AG04450 (cell line): ENCODE measurements around the gene ACOT7. TPM values are rescaled to one million over a fixed set of nuclear protein-coding genes. Genes with fewer than 3 reads are reported as not detected.

Experiments
- CTCF ChIA-PET: fragments of 300-600, 350-600 bp; formaldehyde crosslinking; extraction: SDS; loops from one replicate; lab custom pipeline; 2022; ENCODE audit warnings: antibody characterized with exemption, inconsistent platforms; lab: Charles Lee
- POLR2A ChIA-PET: fragments of 350-600 bp; formaldehyde crosslinking; extraction: SDS; loops from one replicate; lab custom pipeline; 2021; ENCODE audit warnings: antibody characterized with exemption, inconsistent platforms; lab: Yijun Ruan, JAX
- DNase-seq: peaks from one replicate; pipeline ENCODE4 v3.0.0-alpha.2; 2011; ENCODE audit warnings: low read depth, low spot score
- H3K27ac ChIP-seq: one replicate; pipeline ENCODE4 v1.5.1; 2012; ENCODE audit warnings: low read depth, low read length, control low read depth
- H3K27me3 ChIP-seq: one replicate; pipeline ENCODE4 v1.6.0; 2012; ENCODE audit warnings: low read length; ENCODE audit not compliant: control insufficient read depth, insufficient read depth
- H3K4me3 ChIP-seq: 2 replicates; pipeline ENCODE4 v1.5.1; 2011; ENCODE audit warnings: mild to moderate bottlenecking, low read depth, low read length, control low read depth
- H3K9me3 ChIP-seq: 2 replicates; pipeline ENCODE4 v1.5.1; 2012; ENCODE audit warnings: low read length; ENCODE audit not compliant: control insufficient read depth, insufficient read depth
- polyA plus RNA-seq: library from polyadenylated mRNA; depleted of rRNA; stranded (reverse); fragments of >200 nt; gene quantifications from 2 replicates; pipeline ENCODE4 v1.2.3, GENCODE V29; 2011
- TF ChIP-seq, protein P1 (sequence below): IDR thresholded peaks from 2 replicates; pipeline ENCODE4 v1.5.1; 2011; ENCODE audit warnings: low read depth, low read length, control low read depth, inconsistent platforms

Gene ACOT7
- polyA plus RNA-seq, 1 experiment = 80.1 TPM

DNA sequence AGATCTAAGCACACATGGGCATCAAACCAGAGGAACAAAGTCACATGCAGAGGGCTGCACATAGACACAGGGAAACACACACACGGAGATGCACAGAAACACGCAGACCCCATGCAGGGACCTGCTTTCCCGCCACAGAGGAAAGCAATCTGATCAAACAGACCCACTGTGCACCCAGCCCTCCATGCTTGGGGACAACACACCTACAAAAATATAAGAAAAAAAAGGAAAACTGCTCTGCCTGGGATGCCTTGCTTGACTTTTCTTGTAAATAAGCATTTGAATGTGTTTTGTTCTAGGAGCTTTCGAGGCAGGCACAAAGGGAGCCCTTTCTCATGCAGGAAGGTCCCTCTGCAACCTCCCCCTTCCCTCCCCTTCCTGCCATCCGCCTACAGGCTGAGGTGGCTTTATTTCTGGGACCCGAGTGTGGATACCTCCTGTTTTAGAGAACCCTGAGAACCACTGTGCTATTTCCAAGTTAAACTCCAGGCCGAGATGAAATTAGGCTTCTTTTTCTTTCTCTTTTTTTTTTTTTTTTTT, 154.3 kb downstream of the ACOT7 start:
- ChIA-PET CTCF (interaction anchor here (1.0 to 1.5 kb wide), 4 partner anchors 8 to 187 kb away, joined by 3 to 8 read pairs (median 4); no protein-coding TSS in a partner anchor), POLR2A (no interaction called here)
- H3K27me3 ChIP-seq = peaks cover 48% of the 10 kb centered on the region
- H3K9me3 ChIP-seq = peaks cover 4% of the 10 kb centered on the region; the same call in 1 of the 2 replicates
- H3K27ac ChIP-seq = no peak overlapping the region
- DNase-seq = no peak
- no peak overlapping the region for H3K4me3 ChIP-seq
- TF ChIP-seq, protein P1, sequence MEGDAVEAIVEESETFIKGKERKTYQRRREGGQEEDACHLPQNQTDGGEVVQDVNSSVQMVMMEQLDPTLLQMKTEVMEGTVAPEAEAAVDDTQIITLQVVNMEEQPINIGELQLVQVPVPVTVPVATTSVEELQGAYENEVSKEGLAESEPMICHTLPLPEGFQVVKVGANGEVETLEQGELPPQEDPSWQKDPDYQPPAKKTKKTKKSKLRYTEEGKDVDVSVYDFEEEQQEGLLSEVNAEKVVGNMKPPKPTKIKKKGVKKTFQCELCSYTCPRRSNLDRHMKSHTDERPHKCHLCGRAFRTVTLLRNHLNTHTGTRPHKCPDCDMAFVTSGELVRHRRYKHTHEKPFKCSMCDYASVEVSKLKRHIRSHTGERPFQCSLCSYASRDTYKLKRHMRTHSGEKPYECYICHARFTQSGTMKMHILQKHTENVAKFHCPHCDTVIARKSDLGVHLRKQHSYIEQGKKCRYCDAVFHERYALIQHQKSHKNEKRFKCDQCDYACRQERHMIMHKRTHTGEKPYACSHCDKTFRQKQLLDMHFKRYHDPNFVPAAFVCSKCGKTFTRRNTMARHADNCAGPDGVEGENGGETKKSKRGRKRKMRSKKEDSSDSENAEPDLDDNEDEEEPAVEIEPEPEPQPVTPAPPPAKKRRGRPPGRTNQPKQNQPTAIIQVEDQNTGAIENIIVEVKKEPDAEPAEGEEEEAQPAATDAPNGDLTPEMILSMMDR = no peak

DNA sequence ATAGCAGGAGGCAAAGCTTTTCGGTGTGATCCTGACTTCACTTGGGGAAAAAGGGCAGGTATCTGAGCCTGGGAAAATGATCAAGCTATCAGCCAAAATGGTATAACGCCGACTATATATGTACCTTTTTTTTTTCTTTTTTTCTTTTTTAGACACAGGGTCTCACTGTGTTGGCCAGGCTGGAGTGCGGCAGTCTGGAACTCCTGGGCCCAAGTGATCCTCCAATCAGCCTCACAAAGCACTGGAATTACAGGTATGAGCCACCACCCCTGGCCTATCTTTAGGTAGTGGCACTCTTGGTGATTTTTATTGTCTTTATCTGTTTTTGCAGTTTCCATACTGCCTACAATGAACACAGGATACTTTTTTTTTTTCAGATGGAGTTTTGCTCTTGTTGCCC, 156.5 kb downstream of the ACOT7 start:
- POLR2A ChIA-PET = no interaction called here
- Histone ChIP-seq H3K4me3 (no peak overlapping the region), H3K27ac (no peak overlapping the region), H3K27me3 (peaks cover 30% of the 10 kb centered on the region), H3K9me3 (peaks cover 4% of the 10 kb centered on the region; the same call in 1 of the 2 replicates)
- TF ChIP-seq, protein P1 = no peak
- no peak for DNase-seq
- CTCF ChIA-PET = interaction anchor here (0.8 to 1.1 kb wide), 4 partner anchors 8 to 32 kb away, joined by 3 to 4 read pairs (median 3); no protein-coding TSS in a partner anchor

DNA sequence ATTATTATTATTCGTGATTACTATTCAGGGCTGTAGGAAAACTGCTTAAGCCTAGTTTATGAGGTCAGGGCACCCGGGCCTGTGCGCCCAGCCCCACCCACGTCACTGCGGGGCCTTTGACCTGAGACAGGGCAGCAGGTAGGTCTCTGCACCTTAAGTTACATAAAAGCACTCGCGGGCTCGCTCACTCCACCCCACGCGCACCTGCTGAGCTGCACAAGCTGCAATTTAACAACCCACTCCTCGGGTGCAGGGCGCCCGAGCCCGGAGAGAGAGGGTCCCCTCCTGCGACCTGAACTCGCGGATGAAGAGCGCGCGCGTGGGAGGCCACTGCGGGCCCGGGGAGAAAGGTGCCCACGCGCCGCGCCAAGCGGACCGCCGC, 158.3 kb downstream of the ACOT7 start:
- H3K27me3 ChIP-seq = peaks cover 12% of the 10 kb centered on the region
- H3K27ac ChIP-seq = no peak overlapping the region
- TF ChIP-seq, protein P1 = no peak
- peaks cover 4% of the 10 kb centered on the region; the same call in 1 of the 2 replicates for H3K9me3 ChIP-seq
- POLR2A ChIA-PET = no interaction called here
- CTCF ChIA-PET = interaction anchor here (0.9 to 1.0 kb wide), 2 partner anchors 11 to 30 kb away, joined by 3 to 7 read pairs; no protein-coding TSS in a partner anchor
- peak overlapping the region; percentile 82 for H3K4me3 ChIP-seq
- DNase-seq = no peak

DNA sequence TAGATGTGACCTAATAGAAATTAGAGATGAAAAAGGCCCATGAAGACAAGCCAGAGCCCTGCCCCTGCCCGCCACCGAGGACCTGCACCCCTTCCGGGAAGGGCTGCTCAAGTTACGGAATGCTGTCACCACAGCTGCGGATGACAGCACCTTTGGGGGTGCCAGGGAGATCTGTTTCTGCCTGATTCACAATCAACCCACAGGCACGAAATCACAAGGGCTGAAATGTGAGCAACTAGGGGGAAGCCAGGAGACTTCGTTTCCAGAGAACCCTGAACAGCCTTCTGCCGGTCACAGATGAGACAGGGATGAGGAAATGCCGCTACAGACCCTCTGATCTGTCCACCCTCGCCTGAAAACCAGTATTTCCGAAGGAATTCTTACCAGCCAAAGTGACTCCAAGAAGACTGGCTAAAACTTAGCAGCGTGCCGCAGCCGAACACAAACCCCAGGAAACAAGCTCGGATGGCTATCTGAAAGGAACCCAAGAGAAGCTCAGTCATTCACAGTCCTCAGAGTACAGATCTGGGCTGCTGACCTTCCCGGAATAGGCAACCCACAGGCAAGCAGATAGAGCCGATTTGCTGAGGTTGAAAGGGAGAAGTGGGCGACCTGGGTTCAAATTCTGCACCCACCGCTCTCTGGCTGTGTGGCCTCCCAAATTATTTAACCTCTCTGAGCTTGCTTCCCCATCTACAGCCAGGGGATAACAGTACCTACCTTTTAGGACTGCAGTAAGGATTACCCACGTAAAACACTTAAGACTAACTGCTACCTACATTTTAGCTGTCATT, 158.9 kb downstream of the ACOT7 start:
- H3K9me3 ChIP-seq = peaks cover 4% of the 10 kb centered on the region; the same call in 1 of the 2 replicates
- H3K27ac ChIP-seq = no peak overlapping the region
- TF ChIP-seq, protein P1 = no peak
- peaks cover 10% of the 10 kb centered on the region for H3K27me3 ChIP-seq
- CTCF ChIA-PET = interaction anchor here (0.9 to 1.0 kb wide), 2 partner anchors 11 to 30 kb away, joined by 3 to 7 read pairs; no protein-coding TSS in a partner anchor
- DNase-seq = no peak
- POLR2A ChIA-PET = no interaction called here
- peak overlapping the region; percentile 82 for H3K4me3 ChIP-seq
